CD14-positive monocyte (primary cell): ENCODE measurements around the gene CMSS1. TPM values are rescaled to one million over a fixed set of nuclear protein-coding genes. Genes with fewer than 3 reads are reported as not detected.

Source experiments
- DNase-seq, 3 donors: peaks; one replicate each; pipeline ENCODE4 v3.0.0-alpha.2; 2011 to 2022
- H2AFZ ChIP-seq: 2 replicates; pipeline ENCODE4 v1.6.0; 2012; ENCODE audit warnings: mild to moderate bottlenecking, low read depth, low read length, inconsistent platforms; ENCODE audit not compliant: insufficient read depth, poor library complexity, severe bottlenecking
- H3K27ac ChIP-seq, 2 donors: 1 replicate in 1 of 2; 2 replicates in 1 of 2; pipeline ENCODE4 v1.5.1; 2012 to 2013; ENCODE audit warnings: low read length in 2 of 2, control low read depth in 1 of 2, inconsistent platforms in 1 of 2, low read depth in 1 of 2, mild to moderate bottlenecking in 1 of 2
- H3K27me3 ChIP-seq, 2 donors: one replicate each; pipeline versions ENCODE4 v1.6.0 to v1.6.1; 2011 to 2013; ENCODE audit warnings: low read length in 2 of 2; ENCODE audit not compliant: control insufficient read depth in 2 of 2, insufficient read depth in 2 of 2
- H3K36me3 ChIP-seq, 2 donors: replicated peaks in 1 of 2; 1 replicate in 1 of 2; 2 replicates in 1 of 2; pipeline versions ENCODE4 v1.5.1 to v1.6.1; 2012 to 2013; ENCODE audit warnings: low read length in 2 of 2, control low read depth in 1 of 2, inconsistent platforms in 1 of 2, mild to moderate bottlenecking in 1 of 2; ENCODE audit not compliant: insufficient read depth in 2 of 2, control insufficient read depth in 1 of 2
- H3K4me1 ChIP-seq, 2 donors: 1 replicate in 1 of 2; 2 replicates in 1 of 2; pipeline versions ENCODE4 v1.5.1 to v1.6.1; 2012 to 2013; ENCODE audit warnings: low read length in 2 of 2, control low read depth in 1 of 2, inconsistent platforms in 1 of 2, mild to moderate bottlenecking in 1 of 2, moderate library complexity in 1 of 2; ENCODE audit not compliant: insufficient read depth in 2 of 2, control insufficient read depth in 1 of 2
- H3K4me2 ChIP-seq: replicated peaks from 2 replicates; pipeline ENCODE3; 2012; ENCODE audit warnings: low read length, moderate library complexity, mild to moderate bottlenecking; ENCODE audit not compliant: poor library complexity, severe bottlenecking; ENCODE audit errors: extremely low read depth
- H3K4me3 ChIP-seq, 3 experiments: fragments of 200-600 bp in 1 of 3; sonication (generic) in 1 of 3; replicated peaks in 1 of 3; 1 replicate in 2 of 3; 2 replicates in 1 of 3; pipeline ENCODE4 v1.5.1; 2011 to 2013; ENCODE audit warnings: low read length in 3 of 3, mild to moderate bottlenecking in 3 of 3, control low read depth in 2 of 3, low read depth in 2 of 3, inconsistent platforms in 1 of 3, moderate library complexity in 1 of 3
- H3K79me2 ChIP-seq: 2 replicates; pipeline ENCODE4 v1.6.0; 2012; ENCODE audit warnings: mild to moderate bottlenecking, control low read depth, inconsistent platforms, low read length, moderate library complexity; ENCODE audit not compliant: insufficient read depth
- H3K9ac ChIP-seq: 2 replicates; pipeline ENCODE4 v1.6.0; 2017; ENCODE audit warnings: low read length, mild to moderate bottlenecking; ENCODE audit not compliant: insufficient read depth, poor library complexity, severe bottlenecking
- H3K9me3 ChIP-seq, 2 donors: replicated peaks in 1 of 2; 1 replicate in 1 of 2; 2 replicates in 1 of 2; pipeline versions ENCODE4 v1.5.1 to v1.6.1; 2012 to 2013; ENCODE audit warnings: low read length in 2 of 2, control low read depth in 1 of 2; ENCODE audit not compliant: control insufficient read depth in 1 of 2, insufficient read depth in 1 of 2
- H4K20me1 ChIP-seq: 2 replicates; pipeline ENCODE4 v1.6.0; 2012; ENCODE audit warnings: mild to moderate bottlenecking, low read length, control low read depth, moderate library complexity; ENCODE audit not compliant: insufficient read depth
- H3K27ac Mint-ChIP-seq, 7 donors: one replicate each; pipeline ENCODE4 v1.8.0; 2020; ENCODE audit warnings: mild to moderate bottlenecking in 7 of 7, mixed read lengths in 7 of 7, moderate library complexity in 6 of 7, inconsistent platforms in 2 of 7
- H3K27me3 Mint-ChIP-seq, 3 donors: one replicate each; pipeline ENCODE4 v1.8.0; 2021 to 2022; ENCODE audit warnings: low read depth in 3 of 3, mild to moderate bottlenecking in 3 of 3, mixed read lengths in 3 of 3, moderate library complexity in 3 of 3, inconsistent platforms in 1 of 3
- H3K36me3 Mint-ChIP-seq, 2 donors: one replicate each; pipeline ENCODE4 v1.8.0; 2020; ENCODE audit warnings: mixed read lengths in 2 of 2, inconsistent platforms in 1 of 2, mild to moderate bottlenecking in 1 of 2
- H3K4me1 Mint-ChIP-seq: one replicate; pipeline ENCODE4 v1.8.0; 2020; ENCODE audit warnings: mild to moderate bottlenecking, mixed read lengths
- H3K4me3 Mint-ChIP-seq, 2 donors: one replicate each; pipeline ENCODE4 v1.8.0; 2020; ENCODE audit warnings: mild to moderate bottlenecking in 2 of 2, mixed read lengths in 2 of 2, moderate library complexity in 1 of 2
- H3K9me3 Mint-ChIP-seq, 7 donors: one replicate each; pipeline ENCODE4 v1.8.0; 2020 to 2022; ENCODE audit warnings: mixed read lengths in 7 of 7, mild to moderate bottlenecking in 6 of 7, moderate library complexity in 6 of 7, inconsistent platforms in 2 of 7
- WGBS: methylation state at CpG from one replicate; pipeline ENCODE4 v1.1.5; 2013; ENCODE audit warnings: missing lambda C conversion rate; ENCODE audit not compliant: insufficient coverage; 5-methylcytosine and 5-hydroxymethylcytosine counted together
- intact Hi-C, 2 donors: fragments of 100-400 bp; cut with micrococcal nuclease; formaldehyde crosslinking; loops; one replicate each; pipeline versions ENCODE4 v1.15.0 to v1.15.1; 2023
- polyA plus RNA-seq, 3 donors: library from polyadenylated mRNA; depleted of rRNA in 1 of 3; unstranded in 2 of 3; stranded (reverse) in 1 of 3; fragments of 300-500 nt in 2 of 3; fragments of >200 nt in 1 of 3; fragmentation: Illumina TruSeq in 2 of 3; gene quantifications; 1 replicate in 2 of 3; 2 replicates in 1 of 3; pipeline ENCODE4 v1.2.3, GENCODE V29; 2012 to 2021
- TF ChIP-seq, protein P1 (sequence below): fragments of 200-600 bp; IDR thresholded peaks from one replicate; pipeline ENCODE4 v1.8.0; 2022; ENCODE audit warnings: antibody characterized with exemption, mild to moderate bottlenecking

CMSS1 gene
- polyA plus RNA-seq, 3 donors: 1.1 to 3.6 (median 2.2) TPM

DNA sequence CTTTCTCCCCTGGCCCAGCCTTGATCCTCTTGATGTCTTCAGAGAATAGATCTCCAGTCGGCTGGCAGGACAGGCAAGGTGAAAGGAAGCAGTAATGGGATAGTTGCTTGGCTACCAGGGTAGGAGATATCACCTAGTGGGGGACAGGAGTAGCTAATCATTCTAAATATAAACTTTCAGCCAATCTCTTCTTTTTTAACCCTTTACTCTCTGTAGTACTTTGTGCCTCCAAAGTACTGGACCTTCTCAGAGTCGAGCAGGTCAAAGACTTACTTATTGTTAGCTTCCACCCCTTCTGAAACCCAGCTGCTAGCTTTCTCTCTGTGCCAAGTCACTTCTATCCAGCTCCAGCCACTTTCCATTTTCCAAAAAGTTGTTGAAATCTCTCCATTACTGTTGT, 340.0 kb downstream of the CMSS1 start:
- H3K4me3 ChIP-seq: no peak overlapping the region
- Mint-ChIP-seq H3K4me1 (no peaks in the 10 kb centered on the region), H3K27me3 (no peaks in the 10 kb centered on the region), H3K4me3 (no peak overlapping the region), H3K9me3 (peaks cover 9 to 27% (median 20%) of the 10 kb centered on the region in 7 donors), H3K27ac (peak overlapping the region in 1 of 7 donors; percentile 35), H3K36me3 (peaks cover 0 to 17% of the 10 kb centered on the region in 2 donors)
- H3K4me1 ChIP-seq: no peaks in the 10 kb centered on the region
- H3K9me3 ChIP-seq: peaks cover 9 to 18% of the 10 kb centered on the region in 2 donors
- no peak overlapping the region for H3K27ac ChIP-seq
- no peak overlapping the region for H3K4me2 ChIP-seq
- H3K36me3 ChIP-seq: no peaks in the 10 kb centered on the region
- DNase-seq: no peak
- 100% methylated on average over 1 of the region's 2 CpGs for WGBS
- H3K9ac ChIP-seq: no peak overlapping the region
- TF ChIP-seq, protein P1, sequence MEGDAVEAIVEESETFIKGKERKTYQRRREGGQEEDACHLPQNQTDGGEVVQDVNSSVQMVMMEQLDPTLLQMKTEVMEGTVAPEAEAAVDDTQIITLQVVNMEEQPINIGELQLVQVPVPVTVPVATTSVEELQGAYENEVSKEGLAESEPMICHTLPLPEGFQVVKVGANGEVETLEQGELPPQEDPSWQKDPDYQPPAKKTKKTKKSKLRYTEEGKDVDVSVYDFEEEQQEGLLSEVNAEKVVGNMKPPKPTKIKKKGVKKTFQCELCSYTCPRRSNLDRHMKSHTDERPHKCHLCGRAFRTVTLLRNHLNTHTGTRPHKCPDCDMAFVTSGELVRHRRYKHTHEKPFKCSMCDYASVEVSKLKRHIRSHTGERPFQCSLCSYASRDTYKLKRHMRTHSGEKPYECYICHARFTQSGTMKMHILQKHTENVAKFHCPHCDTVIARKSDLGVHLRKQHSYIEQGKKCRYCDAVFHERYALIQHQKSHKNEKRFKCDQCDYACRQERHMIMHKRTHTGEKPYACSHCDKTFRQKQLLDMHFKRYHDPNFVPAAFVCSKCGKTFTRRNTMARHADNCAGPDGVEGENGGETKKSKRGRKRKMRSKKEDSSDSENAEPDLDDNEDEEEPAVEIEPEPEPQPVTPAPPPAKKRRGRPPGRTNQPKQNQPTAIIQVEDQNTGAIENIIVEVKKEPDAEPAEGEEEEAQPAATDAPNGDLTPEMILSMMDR: no peak
- no peaks in the 10 kb centered on the region for H3K27me3 ChIP-seq
- no peaks in the 10 kb centered on the region for H3K79me2 ChIP-seq
- H2AFZ ChIP-seq: no peak overlapping the region
- no peaks in the 10 kb centered on the region for H4K20me1 ChIP-seq
- intact Hi-C loops: no loop called here

DNA sequence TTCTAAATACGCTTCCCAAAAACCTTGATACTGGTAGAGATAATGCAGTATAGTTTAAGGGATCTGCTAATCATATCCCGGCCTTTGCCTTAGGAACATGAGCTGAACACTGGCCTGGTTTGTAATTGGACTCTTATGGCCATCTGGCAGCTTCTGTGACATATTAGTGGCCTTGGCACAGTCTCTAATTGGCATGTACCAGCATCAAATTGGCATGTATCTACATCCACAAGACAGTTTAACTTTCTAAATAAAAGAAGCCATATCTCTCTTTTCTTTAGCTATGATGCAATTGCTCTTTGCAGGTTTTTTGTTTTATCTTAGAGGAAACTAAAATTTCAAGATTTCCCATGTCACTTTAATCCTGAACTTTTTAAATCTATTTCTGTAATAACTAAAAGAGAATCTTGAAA, 341.3 kb downstream of the CMSS1 start:
- Mint-ChIP-seq H3K4me1 (no peaks in the 10 kb centered on the region), H3K27ac (no peak overlapping the region), H3K9me3 (peaks cover 9 to 27% (median 20%) of the 10 kb centered on the region in 7 donors), H3K27me3 (no peaks in the 10 kb centered on the region), H3K4me3 (no peak overlapping the region), H3K36me3 (peaks cover 0 to 16% of the 10 kb centered on the region in 2 donors)
- intact Hi-C loops: no loop called here
- Histone ChIP-seq H3K4me1 (no peaks in the 10 kb centered on the region), H3K9me3 (peaks cover 9 to 18% of the 10 kb centered on the region in 2 donors), H4K20me1 (no peaks in the 10 kb centered on the region), H3K79me2 (no peaks in the 10 kb centered on the region), H3K27me3 (no peaks in the 10 kb centered on the region), H3K4me3 (no peak overlapping the region), H3K9ac (no peak overlapping the region), H3K36me3 (no peaks in the 10 kb centered on the region), H3K27ac (no peak overlapping the region), H3K4me2 (no peak overlapping the region), H2AFZ (no peak overlapping the region)
- 83% methylated on average over 1 of the region's 2 CpGs for WGBS
- DNase-seq: no peak
- TF ChIP-seq, protein P1: no peak
